Measurements from ENCODE around the gene PPFIA4. TPM values are rescaled to one million over a fixed set of nuclear protein-coding genes. Genes with fewer than 3 reads are reported as not detected.
A peak's percentile ranks its signal among the peaks of the same experiment; 100 is the strongest.

The PPFIA4 gene
- polyA plus RNA-seq, 1 of the 3 experiments (the other 2 are of a cell fraction) = 4.4 TPM

DNA sequence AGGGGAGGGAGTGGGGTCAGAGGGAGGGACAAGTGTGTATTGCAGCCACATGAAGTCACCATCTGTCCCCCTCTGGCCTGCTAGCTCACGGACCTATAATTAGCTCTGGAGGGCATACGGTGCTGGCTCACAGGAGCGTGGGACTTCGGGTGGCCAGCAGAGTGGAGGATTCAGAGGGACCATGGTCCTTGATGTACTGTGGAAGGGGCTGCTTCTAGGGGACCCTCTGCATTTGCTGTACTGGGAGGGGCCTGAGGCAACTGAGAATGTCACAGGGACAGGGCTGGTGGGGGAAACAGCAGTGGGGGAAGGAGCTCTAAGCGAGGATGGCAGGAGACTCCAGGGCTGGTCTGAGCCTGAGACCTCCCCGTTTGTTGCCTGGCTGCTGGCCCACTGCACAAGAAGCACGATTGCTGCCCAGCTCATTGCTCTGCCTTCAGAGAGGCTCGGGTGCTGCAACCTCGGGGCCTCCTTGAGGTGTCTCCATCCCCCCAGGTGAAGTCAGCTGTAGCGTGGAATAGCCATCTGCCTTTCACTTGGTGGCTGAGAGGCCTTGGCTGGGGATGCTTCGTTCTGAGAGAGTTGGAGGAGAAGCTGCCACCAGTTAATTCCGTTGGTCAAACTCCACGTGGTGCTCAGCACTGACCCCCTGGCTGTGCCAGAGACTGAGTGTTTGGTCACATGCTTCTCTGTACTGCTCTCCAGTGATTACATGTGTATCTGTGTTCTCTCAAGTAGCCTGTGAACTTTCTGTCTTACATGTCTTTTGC lies 2.7 kb downstream of the PPFIA4 start:
- Histone ChIP-seq H3K27ac (ENCODE audit: low read depth in 2 of 2, low read length in 1 of 2) (no peak overlapping the region), H3K4me3 (ENCODE audit: low read depth in 2 of 2, low read length in 1 of 2) (no peak overlapping the region), H3F3A (replicated peaks; ENCODE audit: insufficient read depth) (peaks cover 14% of the 10 kb centered on the region), H3K27me3 (ENCODE audit: insufficient read depth) (no peaks in the 10 kb centered on the region), H3K9me3 (no peaks in the 10 kb centered on the region), H3K9ac (no peak overlapping the region), H3K79me2 (ENCODE audit: insufficient read depth) (no peaks in the 10 kb centered on the region), H3K4me1 (ENCODE audit: control insufficient read depth in 1 of 2, insufficient read depth in 2 of 2, low read depth in 1 of 2, low read length in 1 of 2) (peaks cover 0 to 34% of the 10 kb centered on the region in 2 experiments; a peak in 1 of 4 replicates), H3K36me3 (replicated peaks in 1 of 2; ENCODE audit: control insufficient read depth in 1 of 2, insufficient read depth in 2 of 2, low read length in 1 of 2) (peaks cover 16 to 17% of the 10 kb centered on the region in 2 experiments), H3K9me2 (no peaks in the 10 kb centered on the region), H2AFZ (ENCODE audit: low read depth) (no peak overlapping the region), H3K4me2 (no peak overlapping the region), H4K20me1 (ENCODE audit: insufficient read depth) (no peaks in the 10 kb centered on the region)
- WGBS (ENCODE audit: low lambda C conversion rate) = 67% methylated on average over 4 of the region's 13 CpGs
- POLR2A ChIA-PET = interaction anchor here (0.7 to 1.1 kb wide), 3 partner anchors 10 to 23 kb away, joined by 3 read pairs; partner anchors contain the start of gene TMEM183A
- DNase-seq = peak; percentile 54
- no peak for TF ChIP-seq TCF12 (IDR thresholded peaks at IDR 0.05)
- CTCF ChIA-PET = interaction anchor here (1.4 to 7.3 kb wide), 7 partner anchors 12 to 239 kb away, joined by 3 to 73 read pairs (median 13); no protein-coding TSS in a partner anchor

GRCh38 chr1:203031467-203031866 lies 5.2 kb downstream of the PPFIA4 start:
- Histone ChIP-seq H3K79me2 (ENCODE audit: insufficient read depth) (no peaks in the 10 kb centered on the region), H3K4me2 (no peak overlapping the region), H4K20me1 (ENCODE audit: insufficient read depth) (no peaks in the 10 kb centered on the region), H3K4me1 (ENCODE audit: control insufficient read depth in 1 of 2, insufficient read depth in 2 of 2, low read depth in 1 of 2, low read length in 1 of 2) (peaks cover 0 to 45% of the 10 kb centered on the region in 2 experiments; a peak in 1 of 4 replicates), H2AFZ (ENCODE audit: low read depth) (no peak overlapping the region), H3K4me3 (ENCODE audit: low read depth in 2 of 2, low read length in 1 of 2) (no peak overlapping the region), H3K27me3 (ENCODE audit: insufficient read depth) (no peaks in the 10 kb centered on the region), H3F3A (replicated peaks; ENCODE audit: insufficient read depth) (no peaks in the 10 kb centered on the region), H3K9ac (no peak overlapping the region), H3K9me2 (no peaks in the 10 kb centered on the region), H3K27ac (ENCODE audit: low read depth in 2 of 2, low read length in 1 of 2) (no peak overlapping the region), H3K9me3 (no peaks in the 10 kb centered on the region), H3K36me3 (replicated peaks in 1 of 2; ENCODE audit: control insufficient read depth in 1 of 2, insufficient read depth in 2 of 2, low read length in 1 of 2) (no peaks in the 10 kb centered on the region)
- TF ChIP-seq ELF1 (IDR thresholded peaks at IDR 0.05) (no peak), RAD21 (IDR thresholded peaks at IDR 0.05; ENCODE audit: low read length) (no peak), EP300 (IDR thresholded peaks at IDR 0.05; ENCODE audit: borderline replicate concordance in 1 of 2, low read depth in 1 of 2, low read length in 1 of 2) (no peak), NRF1 (IDR thresholded peaks at IDR 0.05; ENCODE audit: low read depth, low read length) (no peak), YY1 (IDR thresholded peaks at IDR 0.05; ENCODE audit: low read depth) (no peak), JUND (IDR thresholded peaks at IDR 0.05) (no peak), FOXM1 (IDR thresholded peaks at IDR 0.05; ENCODE audit: low read depth) (no peak), FOXJ3 (CRISPR knock-in tag; IDR thresholded peaks at IDR 0.05) (no peak), TEAD4 (IDR thresholded peaks at IDR 0.05; ENCODE audit: borderline replicate concordance, insufficient read depth) (no peak), REST (IDR thresholded peaks at IDR 0.05; ENCODE audit: low read depth, low read length) (no peak), SIN3A (IDR thresholded peaks at IDR 0.05; ENCODE audit: borderline replicate concordance, low read depth, low read length) (no peak)
- TF ChIP-seq, protein P1, sequence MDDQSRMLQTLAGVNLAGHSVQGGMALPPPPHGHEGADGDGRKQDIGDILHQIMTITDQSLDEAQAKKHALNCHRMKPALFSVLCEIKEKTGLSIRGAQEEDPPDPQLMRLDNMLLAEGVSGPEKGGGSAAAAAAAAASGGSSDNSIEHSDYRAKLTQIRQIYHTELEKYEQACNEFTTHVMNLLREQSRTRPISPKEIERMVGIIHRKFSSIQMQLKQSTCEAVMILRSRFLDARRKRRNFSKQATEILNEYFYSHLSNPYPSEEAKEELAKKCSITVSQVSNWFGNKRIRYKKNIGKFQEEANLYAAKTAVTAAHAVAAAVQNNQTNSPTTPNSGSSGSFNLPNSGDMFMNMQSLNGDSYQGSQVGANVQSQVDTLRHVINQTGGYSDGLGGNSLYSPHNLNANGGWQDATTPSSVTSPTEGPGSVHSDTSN (IDR thresholded peaks at IDR 0.05) = no peak
- CTCF ChIA-PET = interaction anchor here (1.5 to 16.3 kb wide), 3 partner anchors 9 to 185 kb away, joined by 5 to 396 read pairs (median 73); partner anchors contain the start of gene ADORA1
- POLR2A ChIA-PET = no interaction called here
- 86% methylated on average over 6 of the region's 6 CpGs for WGBS (ENCODE audit: low lambda C conversion rate)
- no peak for DNase-seq
